ENCODE data around the gene CCR7. TPM values are rescaled to one million over a fixed set of nuclear protein-coding genes. Genes with fewer than 3 reads are reported as not detected.

CCR7 gene
- total and polyA plus RNA-seq, 2 of the 13 experiments (the other 11 are each of a cell fraction or from before 2014, with no cell fraction given), result 0.04 to 0.53 TPM

GRCh38 chr17:40548982-40549685 is 16.1 kb downstream of the CCR7 start (continued):
- TF ChIP-seq ZGPAT (CRISPR knock-in tag; IDR thresholded peaks at IDR 0.05) (peak; percentile 100), ELF1 (CRISPR knock-in tag; IDR thresholded peaks at IDR 0.05) (peak; percentile 82), MEF2D (CRISPR knock-in tag; IDR thresholded peaks at IDR 0.05) (peak; percentile 94), ZNF180 (CRISPR knock-in tag; IDR thresholded peaks at IDR 0.05; ENCODE audit: borderline replicate concordance, low read depth) (no peak), ZNF20 (CRISPR knock-in tag; IDR thresholded peaks at IDR 0.05) (no peak), ZNF614 (CRISPR knock-in tag; IDR thresholded peaks at IDR 0.05; ENCODE audit: borderline replicate concordance) (peak; percentile 99), NCOR1 (IDR thresholded peaks at IDR 0.05; ENCODE audit: borderline replicate concordance, low read length) (peak; percentile 85; the same call in 1 of the 2 replicates), ELF4 (CRISPR knock-in tag; IDR thresholded peaks at IDR 0.05; ENCODE audit: borderline replicate concordance) (peak; percentile 88), ZBTB33 (CRISPR knock-in tag; IDR thresholded peaks at IDR 0.05) (peak; percentile 78), ZNF570 (CRISPR knock-in tag; IDR thresholded peaks at IDR 0.05; ENCODE audit: borderline replicate concordance) (no peak), ZNF800 (CRISPR knock-in tag; IDR thresholded peaks at IDR 0.05) (peak; percentile 49; the same call in 1 of the 2 replicates), NFKBIZ (CRISPR knock-in tag; IDR thresholded peaks at IDR 0.05) (peak; percentile 78; the same call in 1 of the 2 replicates), GPN1 (CRISPR knock-in tag; IDR thresholded peaks at IDR 0.05; ENCODE audit: borderline replicate concordance) (no peak), ZNF430 (CRISPR knock-in tag; IDR thresholded peaks at IDR 0.05) (peak; percentile 87; the same call in 1 of the 2 replicates), THAP11 (CRISPR knock-in tag; IDR thresholded peaks at IDR 0.05) (peak; percentile 88), THAP9 (CRISPR knock-in tag; IDR thresholded peaks at IDR 0.05; ENCODE audit: borderline replicate concordance) (peak; percentile 68; the same call in 1 of the 2 replicates), ZMYM3 (CRISPR knock-in tag; IDR thresholded peaks at IDR 0.05) (peak; percentile 98), ZC3H4 (CRISPR knock-in tag; IDR thresholded peaks at IDR 0.05; ENCODE audit: borderline replicate concordance) (no peak), ZNF274 (CRISPR knock-in tag; IDR thresholded peaks at IDR 0.05) (no peak), ETS1 (CRISPR knock-in tag; IDR thresholded peaks at IDR 0.05) (no peak)
